Pancreas (tissue), 10 donors: ENCODE measurements around the gene LRRC37A3. TPM values are rescaled to one million over a fixed set of nuclear protein-coding genes. Genes with fewer than 3 reads are reported as not detected.
"Not testable (repeated sequence)": the region's sequence is repeated elsewhere in the genome, so short reads cannot be mapped to it uniquely, and the experiment has no call there.

Source experiments
- ATAC-seq, 4 donors: fragments of 200-7000 bp; cut with Tn5 transposase; one replicate each; pipeline versions ENCODE4 v1.8.0 to v1.9.1; 2020; ENCODE audit warnings: mild to moderate bottlenecking in 4 of 4, moderate library complexity in 4 of 4
- DNase-seq, 6 donors: peaks; one replicate each; pipeline ENCODE4 v3.0.0-alpha.2; 2020
- FAIRE-seq: peaks from 2 replicates; lab custom pipeline; 2012; peaks lifted over from hg19 to GRCh38; lab: Jason Lieb, UNC
- H3K27ac ChIP-seq, 4 donors: fragments of 200-600 bp; sonication (generic); 1 replicate in 3 of 4; 2 replicates in 1 of 4; pipeline versions ENCODE4 v1.5.0 to v1.8.0; 2020
- H3K27me3 ChIP-seq, 4 donors: fragments of 200-600 bp; one replicate each; pipeline ENCODE4 v1.8.0; 2021
- H3K36me3 ChIP-seq, 3 donors: fragments of 200-600 bp; sonication (generic) in 1 of 3; one replicate each; pipeline versions ENCODE4 v1.5.0 to v1.8.0; 2020 to 2021
- H3K4me1 ChIP-seq, 3 donors: fragments of 200-600 bp; one replicate each; pipeline ENCODE4 v1.8.0; 2021
- H3K4me3 ChIP-seq, 4 donors: fragments of 200-600 bp; sonication (generic) in 2 of 4; one replicate each; pipeline versions ENCODE4 v1.5.0 to v1.8.0; 2020 to 2021
- H3K9me3 ChIP-seq, 4 donors: fragments of 200-600 bp; one replicate each; pipeline ENCODE4 v1.8.0; 2021
- WGBS, 2 donors: extraction: QIAGEN DNeasy Blood & Tissue Kit; methylation state at CpG; one replicate each; pipeline ENCODE4 v1.1.7; 2013; 5-methylcytosine and 5-hydroxymethylcytosine counted together
- intact Hi-C, 3 donors: fragments of 100-400 bp; cut with DNase I; formaldehyde crosslinking; loops; one replicate each; pipeline versions ENCODE4 v1.11.1 to v1.14.2; 2022
- polyA plus RNA-seq, 2 donors: library from polyadenylated mRNA; stranded (reverse); fragments of 200-250 nt; gene quantifications; one replicate each; pipeline ENCODE4 v1.2.3, GENCODE V29; 2013
- total RNA-seq, 6 donors: library from RNA; stranded (reverse); fragmentation: NEBNext Ultra II Directional in 4 of 6; extraction: Animal tissue kit (Norgen Biotek cat#: 25700) in 4 of 6; gene quantifications; one replicate each; pipeline versions ENCODE4 v1.2.1 to v1.2.4, GENCODE V29; 2021 to 2023
- donor health status: healthy with polysubstance abuse.
- donor health status: DM: no; HTN: no; CAD: no; lungs with moderate emphysema.
- donor health status: DM: no; HTN: no; CAD: no.
- donor health status: control.
- donor health status: control.
- donor health status: Bipolar disorder and iron deficiency.
- donor health status: DM: yes; HTN: yes; CAD: no.
- donor health status: DM: no; HTN: no; CAD: no.
- donor health status: DM: no; HTN: no; CAD: no.
- donor health status: DM: yes; HTN: yes; CAD: no.

Gene LRRC37A3
- total and polyA plus RNA-seq, 8 donors: 2.9 to 12.1 (median 7.8) TPM

GRCh38 chr17:64838513-64838912 is 80.8 kb downstream of the LRRC37A3 start:
- intact Hi-C loops, H3K27me3 ChIP-seq, H3K4me1 ChIP-seq, H3K4me3 ChIP-seq, DNase-seq, ATAC-seq, FAIRE-seq, H3K36me3 ChIP-seq, H3K27ac ChIP-seq, H3K9me3 ChIP-seq: not testable (repeated sequence)
- WGBS, 2 donors: 85 to 86% methylated on average over 5 of the region's 5 CpGs

DNA sequence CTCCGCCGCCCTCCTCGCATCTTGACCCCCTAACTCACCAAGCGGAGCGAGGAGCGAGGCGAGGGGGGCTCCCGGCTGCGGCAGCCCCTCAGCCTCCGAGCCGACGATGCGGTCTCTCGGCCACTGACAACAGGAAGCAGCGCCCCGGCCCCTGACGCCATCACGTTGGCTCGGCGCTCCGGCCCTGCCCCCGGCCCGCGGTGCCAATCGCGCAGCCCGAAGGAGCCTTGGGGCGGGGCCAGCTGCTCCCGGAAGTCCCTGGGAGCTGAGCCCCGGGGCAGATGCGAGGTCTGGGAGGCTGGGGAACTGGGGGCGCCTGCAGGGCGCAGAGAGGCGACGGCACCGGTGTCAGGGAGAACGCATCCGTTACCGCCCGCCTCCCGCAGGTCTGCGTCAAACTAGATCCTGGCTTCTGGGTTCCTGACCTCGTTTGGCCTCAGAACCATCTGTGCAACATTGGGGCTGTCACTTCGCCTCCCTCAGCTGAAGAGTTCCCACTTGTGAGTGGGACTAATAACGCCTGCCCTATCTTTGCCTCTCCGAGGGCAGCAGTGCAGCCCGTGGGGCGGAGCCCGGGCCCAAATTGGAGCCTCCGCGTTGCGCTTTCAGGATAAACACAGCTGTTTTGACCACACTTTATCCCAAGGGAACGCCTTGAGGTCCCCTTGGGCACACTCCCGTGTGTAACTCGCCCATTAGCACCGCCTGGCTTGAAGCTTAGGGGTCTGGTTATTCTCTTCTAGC is 82.1 kb downstream of the LRRC37A3 start:
- Histone ChIP-seq H3K27ac (peak overlapping the region; percentile 64 to 77 (median 72)), H3K4me3 (peak overlapping the region; percentile 31 to 64 (median 52))
- H3K27me3 ChIP-seq, intact Hi-C loops, FAIRE-seq, H3K4me1 ChIP-seq, H3K36me3 ChIP-seq, H3K9me3 ChIP-seq: not testable (repeated sequence)
- WGBS, 2 donors: 0% methylated on average over 47 to 52 of the region's 56 CpGs
- ATAC-seq (peak; percentile 97 to 99 (median 99)), DNase-seq (peak; percentile 81 to 94 (median 89))

DNA sequence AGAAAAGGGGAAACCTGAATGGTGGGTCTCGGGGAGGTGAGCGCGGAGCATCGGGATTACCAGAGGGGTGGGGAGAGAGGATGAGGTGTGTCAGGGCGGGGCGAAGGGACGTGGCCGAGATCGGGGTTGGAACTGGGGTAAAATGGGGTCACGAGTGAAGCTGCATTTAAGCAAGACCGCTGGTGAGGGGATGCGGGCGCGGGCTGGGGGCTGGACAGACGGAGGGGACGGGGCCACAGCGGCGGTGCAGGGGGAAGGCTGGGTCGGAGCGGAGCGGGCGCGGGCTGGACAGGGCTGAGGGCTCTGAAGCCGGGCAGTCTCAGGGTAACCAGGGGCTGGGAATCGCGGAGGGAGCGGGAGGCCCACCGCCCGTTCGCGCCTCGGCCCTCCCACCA is 82.7 kb downstream of the LRRC37A3 start:
- H3K27me3 ChIP-seq, H3K9me3 ChIP-seq, H3K36me3 ChIP-seq, FAIRE-seq, H3K4me1 ChIP-seq, intact Hi-C loops: not testable (repeated sequence)
- ATAC-seq: peak; percentile 32 to 49 (median 41)
- Histone ChIP-seq H3K27ac (peak overlapping the region; percentile 64 to 77 (median 72)), H3K4me3 (peak overlapping the region; percentile 31 to 64 (median 52))
- DNase-seq: peak in 2 of 6 donors; percentile 7 to 33
- 1 to 2% methylated on average over 18 to 31 of the region's 32 CpGs for WGBS, 2 donors

GRCh38 chr17:64834060-64834459 is 85.2 kb downstream of the LRRC37A3 start:
- WGBS, 2 donors: 65 to 77% methylated on average over 3 of the region's 3 CpGs
- H3K27ac ChIP-seq, H3K4me1 ChIP-seq, H3K4me3 ChIP-seq, ATAC-seq, DNase-seq, H3K36me3 ChIP-seq, intact Hi-C loops, H3K27me3 ChIP-seq, FAIRE-seq, H3K9me3 ChIP-seq: not testable (repeated sequence)

GRCh38 chr17:64830631-64831040 is 88.6 kb downstream of the LRRC37A3 start:
- WGBS, 2 donors: 84 to 95% methylated on average over 1 of the region's 1 CpG
- H3K9me3 ChIP-seq, DNase-seq, H3K27ac ChIP-seq, H3K36me3 ChIP-seq, H3K4me3 ChIP-seq, H3K27me3 ChIP-seq, ATAC-seq, intact Hi-C loops, H3K4me1 ChIP-seq, FAIRE-seq: not testable (repeated sequence)

DNA sequence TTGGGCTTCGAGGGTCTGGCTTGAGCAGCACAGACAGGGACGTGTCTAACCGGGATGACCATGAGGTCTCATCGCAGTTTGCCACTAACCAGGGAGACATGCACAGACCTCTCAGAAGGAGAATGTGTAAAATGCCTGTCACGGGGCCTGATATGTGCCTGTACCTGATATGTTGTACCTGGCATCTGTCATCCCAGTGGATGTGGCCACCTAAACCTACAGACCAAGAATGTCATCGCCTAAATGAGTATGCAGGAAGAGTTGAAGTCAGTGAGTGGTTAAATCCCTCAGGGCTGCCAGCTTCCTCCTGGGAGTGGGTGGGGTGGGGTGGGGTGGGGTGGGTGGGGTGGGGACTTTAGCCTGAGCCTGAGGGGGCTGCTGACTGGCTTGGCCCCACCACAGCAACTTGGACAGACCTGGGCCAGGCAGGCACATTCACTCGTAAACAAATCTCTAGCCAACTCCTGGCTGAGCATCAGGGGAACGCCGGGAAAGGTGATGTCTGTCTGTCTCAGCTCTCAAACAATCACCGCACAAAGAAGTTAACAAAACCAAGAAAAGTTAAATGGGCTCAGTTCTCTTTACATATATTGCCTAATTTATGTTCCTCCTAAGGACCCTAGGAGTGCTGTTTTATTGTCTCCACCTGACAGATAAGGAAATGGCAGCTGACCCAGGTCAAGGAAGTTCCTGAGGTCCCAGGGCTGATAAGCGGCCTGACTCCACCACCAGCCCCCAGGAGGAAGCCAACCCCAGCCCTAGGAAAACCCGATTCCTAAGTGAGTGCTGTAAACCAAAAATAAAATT is 89.3 kb downstream of the LRRC37A3 start:
- 75 to 78% methylated on average over 11 of the region's 12 CpGs for WGBS, 2 donors
- peak in 2 of 4 donors; percentile 9 to 29 for ATAC-seq
- H3K4me1 ChIP-seq, H3K36me3 ChIP-seq, H3K27ac ChIP-seq, DNase-seq, FAIRE-seq, H3K4me3 ChIP-seq, H3K27me3 ChIP-seq, intact Hi-C loops, H3K9me3 ChIP-seq: not testable (repeated sequence)

DNA sequence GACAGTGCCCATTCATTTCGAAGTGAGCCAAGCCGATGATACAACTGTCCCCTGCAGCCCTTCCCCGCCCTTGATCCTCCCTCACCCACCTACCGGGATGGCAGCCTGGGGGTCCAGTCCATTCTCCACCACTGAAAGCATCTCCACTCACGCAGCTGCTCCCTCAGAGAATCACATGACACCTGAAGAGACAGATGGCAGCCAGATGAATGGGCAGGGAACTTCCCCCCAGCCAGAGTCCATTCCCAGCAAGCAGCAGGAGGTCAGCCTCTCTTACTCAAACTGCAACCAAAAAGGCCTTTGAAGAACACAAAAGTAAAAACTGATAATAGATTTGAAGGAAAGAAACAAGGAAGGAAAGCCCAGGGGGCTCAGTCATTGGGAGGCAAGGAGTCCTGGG is 90.2 kb downstream of the LRRC37A3 start:
- FAIRE-seq, H3K9me3 ChIP-seq, DNase-seq, H3K36me3 ChIP-seq, ATAC-seq, H3K27ac ChIP-seq, H3K4me1 ChIP-seq, H3K27me3 ChIP-seq, intact Hi-C loops, H3K4me3 ChIP-seq: not testable (repeated sequence)
- 89 to 95% methylated on average over 4 to 5 of the region's 5 CpGs for WGBS, 2 donors

- H3K36me3 ChIP-seq, H3K27ac ChIP-seq, ATAC-seq, H3K27me3 ChIP-seq, H3K4me3 ChIP-seq, FAIRE-seq, DNase-seq, intact Hi-C loops, H3K4me1 ChIP-seq, H3K9me3 ChIP-seq: not testable (repeated sequence)
- WGBS, 2 donors: 85 to 95% methylated on average over 5 of the region's 5 CpGs
These were observed 100.4 kb downstream of the LRRC37A3 start for GRCh38 chr17:64818904-64819303.

GRCh38 chr17:64815833-64816198 is 103.5 kb downstream of the LRRC37A3 start:
- H3K27ac ChIP-seq, DNase-seq, H3K4me1 ChIP-seq, H3K9me3 ChIP-seq, H3K27me3 ChIP-seq, H3K36me3 ChIP-seq, intact Hi-C loops, H3K4me3 ChIP-seq, FAIRE-seq: not testable (repeated sequence)
- peak in 2 of 4 donors; percentile 18 to 47 for ATAC-seq
- whole genome bisulfite sequencing, 2 donors: 81 to 87% methylated on average over 5 of the region's 5 CpGs

DNA sequence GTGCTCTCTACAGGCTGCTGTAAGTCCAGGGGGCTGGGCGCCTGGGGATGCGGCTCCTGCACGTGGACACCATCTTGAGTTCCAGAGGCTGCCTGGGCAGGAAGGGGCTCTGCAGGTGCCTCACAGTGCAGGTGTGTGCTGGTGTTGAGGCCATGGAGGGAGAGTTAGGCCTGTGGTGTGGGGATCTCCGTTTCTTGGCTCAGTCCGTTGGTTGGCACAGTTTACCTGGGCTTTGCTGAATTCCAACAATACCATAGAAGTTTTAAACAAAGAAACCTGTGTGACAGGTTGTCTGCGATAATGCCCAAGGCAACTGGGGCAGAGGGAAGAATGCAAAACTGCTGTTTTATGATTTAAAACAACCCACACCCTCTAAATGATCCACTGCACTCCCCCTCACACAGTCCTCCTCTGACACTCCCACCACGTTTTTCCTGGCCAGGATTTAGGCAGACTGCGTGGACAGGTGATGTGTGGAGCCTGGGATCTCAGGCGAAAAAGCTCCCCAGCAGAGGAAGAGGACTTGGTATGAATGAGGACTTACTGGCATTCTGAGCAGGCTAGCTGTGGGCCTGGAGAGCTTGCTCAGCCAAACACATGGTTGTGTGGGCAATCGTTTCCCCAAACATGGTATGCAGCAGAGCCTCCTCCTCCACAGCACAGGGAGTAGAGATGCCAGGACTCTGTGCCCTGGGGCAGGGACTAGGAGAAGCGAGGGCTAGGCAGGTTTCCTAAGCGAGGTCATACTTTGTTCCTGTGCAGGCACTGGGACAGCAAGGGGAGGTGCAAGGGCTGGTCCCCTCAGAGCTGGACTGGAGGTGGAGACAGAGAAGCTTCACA is 104.1 kb downstream of the LRRC37A3 start:
- H3K36me3 ChIP-seq, H3K4me1 ChIP-seq, H3K9me3 ChIP-seq, intact Hi-C loops, DNase-seq, H3K27ac ChIP-seq, H3K4me3 ChIP-seq, FAIRE-seq, H3K27me3 ChIP-seq: not testable (repeated sequence)
- WGBS, 2 donors: 78 to 82% methylated on average over 11 to 12 of the region's 12 CpGs
- ATAC-seq: peak; percentile 48 to 82 (median 60)

DNA sequence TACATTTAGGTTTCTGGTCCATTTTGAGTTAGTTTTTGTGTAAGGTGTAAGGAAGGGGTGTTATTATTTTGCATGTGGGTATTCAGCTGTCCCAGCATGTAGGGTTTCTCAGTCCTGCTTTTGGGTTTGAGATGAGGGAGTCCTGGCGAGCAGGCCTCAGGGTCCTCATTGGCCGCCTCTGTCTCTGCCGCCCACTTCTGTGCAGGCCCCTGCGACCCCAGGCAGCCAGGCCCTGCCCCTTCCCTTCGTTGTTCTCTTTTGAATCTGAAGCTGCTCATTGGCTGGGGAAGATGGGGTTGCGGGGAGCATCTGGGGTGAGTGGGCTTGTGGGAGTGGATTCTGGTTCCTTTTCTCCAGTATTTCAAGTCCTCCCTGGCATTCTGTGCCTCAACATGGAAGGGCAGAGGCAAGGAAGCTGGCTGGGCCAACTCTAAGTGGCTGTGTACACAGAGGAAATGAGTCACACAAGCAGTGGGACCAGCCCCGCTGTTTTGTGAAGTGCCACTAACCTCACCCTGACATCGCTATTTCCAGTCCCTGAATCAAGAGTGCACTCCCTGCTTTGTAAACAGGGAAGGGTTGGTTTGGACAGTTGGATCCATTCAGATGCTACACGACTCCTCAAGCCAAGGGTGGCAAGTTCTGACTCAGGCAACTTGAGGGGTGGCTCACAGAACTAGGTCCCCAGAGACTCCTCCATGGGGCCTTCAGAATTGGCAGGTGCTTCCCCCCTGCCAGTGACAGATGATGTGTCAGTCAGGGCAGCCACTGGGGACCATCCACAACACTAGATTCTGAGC is 110.9 kb downstream of the LRRC37A3 start:
- H3K36me3 ChIP-seq, H3K27ac ChIP-seq, FAIRE-seq, H3K27me3 ChIP-seq, H3K9me3 ChIP-seq, H3K4me3 ChIP-seq, H3K4me1 ChIP-seq, intact Hi-C loops: not testable (repeated sequence)
- DNase-seq (peak in 1 of 6 donors; percentile 25), ATAC-seq (peak; percentile 56 to 95 (median 87))
- WGBS, 2 donors: 89 to 90% methylated on average over 3 to 9 of the region's 9 CpGs
